Left cardiac atrium (tissue), 4 donors: ENCODE results near the gene LONRF3. TPM values are rescaled to one million over a fixed set of nuclear protein-coding genes. Genes with fewer than 3 reads are reported as not detected.

Source experiments
- ATAC-seq, 2 donors: fragments of 200-7000 bp; cut with Tn5 transposase; one replicate each; pipeline ENCODE4 v1.9.1; 2020; ENCODE audit warnings: mild to moderate bottlenecking in 2 of 2, moderate library complexity in 2 of 2
- DNase-seq: peaks from one replicate; pipeline ENCODE4 v3.0.0-alpha.2; 2020
- intact Hi-C, 2 donors: fragments of 100-400 bp; cut with DNase I; formaldehyde crosslinking; loops; one replicate each; pipeline versions ENCODE4 v1.14.1 to v1.15.1; 2022 to 2023
- long read RNA-seq: library from polyadenylated mRNA; unstranded; transcript quantifications from one replicate; pipeline ENCODE4 v2.0.0, GENCODE V29; 2021
- total RNA-seq, 2 donors: library from RNA; stranded (reverse); fragmentation: NEBNext Ultra II Directional; extraction: Animal tissue kit (Norgen Biotek cat#: 25700); gene quantifications; one replicate each; pipeline ENCODE4 v1.2.1, GENCODE V29; 2021
- donor health status: DM: no; HTN: yes; CAD: no.
- donor health status: DM: no; HTN: yes; CAD: no; lungs with severe emphysema.
- donor health status: DM: yes; HTN: yes; CAD: no.
- donor health status: Dilated cardiomyopathy.

LONRF3 gene
- 1 to 10 TPM; 3.9 to 5.5 TPM for total RNA-seq
- long read RNA-seq, partial matches to known transcripts = 0 of 2 reads
- long read RNA-seq, other reads (novel, unspliced or antisense) = 0 of 2 reads

GRCh38 chrX:118974088-118974907 lies at the start of gene LONRF3:
TSS of gene LONRF3 (plus strand) at chrX:118974618. CDS start at chrX:118974781, 163 bp downstream.
- ATAC-seq = peak; percentile 74 to 80
- intact Hi-C loops = loop anchor here in 1 of 2 donors (10.0 kb wide), 1 partner anchor 129 kb away; no protein-coding TSS in a partner anchor
- DNase-seq = peak; percentile 83

DNA sequence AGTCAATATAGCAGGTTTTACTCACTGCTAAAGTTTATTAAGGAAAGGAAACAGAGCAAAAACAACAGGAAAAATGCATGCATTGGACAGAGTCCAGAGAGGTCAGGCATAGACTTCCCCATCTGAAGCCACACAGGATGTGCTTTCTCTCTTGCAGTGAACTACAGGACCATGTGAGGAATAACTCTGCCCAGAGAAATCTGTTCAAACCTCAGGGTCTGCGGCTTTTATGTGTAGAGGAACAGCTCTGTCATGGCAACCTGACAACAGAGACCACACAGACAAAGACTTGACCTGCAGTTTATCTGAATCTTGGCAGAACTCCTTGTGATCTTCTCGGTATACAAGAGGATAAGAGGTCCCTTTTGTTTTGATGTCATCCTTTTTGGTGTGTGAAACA lies 46.3 kb upstream of the LONRF3 start:
- no peak for ATAC-seq
- intact Hi-C loops = no loop called here
- DNase-seq = no peak

- intact Hi-C loops = no loop called here
These were observed 39.1 kb upstream of the LONRF3 start for GRCh38 chrX:118935352-118935751.

GRCh38 chrX:118941147-118941546 lies 33.3 kb upstream of the LONRF3 start:
- intact Hi-C loops = no loop called here
- DNase-seq (no peak), ATAC-seq (no peak)

More at GRCh38 chrX:118935352-118935751, 39.1 kb upstream of the LONRF3 start:
- DNase-seq (no peak), ATAC-seq (no peak)

DNA sequence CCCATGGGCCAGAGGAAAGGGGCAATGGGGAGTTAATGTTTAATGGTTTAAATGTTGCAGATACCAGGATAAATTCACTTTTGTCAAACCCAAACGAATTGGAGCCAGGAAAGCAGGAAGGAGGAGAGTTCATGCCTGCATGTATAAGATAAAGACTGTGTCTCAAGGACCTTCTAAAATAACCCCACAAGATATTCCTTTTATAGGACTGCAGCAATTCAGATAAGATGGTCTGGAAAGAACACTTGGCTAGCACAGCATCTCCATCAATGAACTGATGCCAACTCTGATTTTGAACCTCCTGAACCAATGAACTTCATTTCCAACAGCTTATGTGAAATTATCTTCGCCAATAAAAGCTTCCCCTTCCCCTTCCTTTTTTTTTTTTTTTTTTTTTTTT lies 31.3 kb upstream of the LONRF3 start:
- ATAC-seq (no peak), DNase-seq (no peak)
- intact Hi-C loops = no loop called here

DNA sequence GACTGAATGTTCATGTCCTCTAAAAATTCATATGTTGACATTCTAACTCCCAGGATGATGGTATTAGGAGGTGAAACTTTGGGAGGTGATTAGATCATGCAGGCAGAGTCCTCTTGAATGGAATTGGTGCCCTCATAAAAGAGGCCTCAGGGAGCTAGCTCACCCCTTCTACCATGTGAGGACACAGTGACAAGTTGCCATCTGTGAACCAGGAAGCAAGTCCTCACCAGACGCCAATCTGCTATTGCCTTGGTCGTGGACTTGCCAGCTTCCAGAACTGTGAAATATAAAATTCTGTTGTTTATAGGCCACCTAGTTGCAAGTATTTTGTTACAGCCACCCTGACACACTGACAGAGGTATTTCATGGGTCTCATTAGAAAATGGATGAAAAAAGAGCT lies 28.5 kb upstream of the LONRF3 start:
- intact Hi-C loops = no loop called here
- DNase-seq (no peak), ATAC-seq (no peak)

- ATAC-seq (no peak), DNase-seq (no peak)
These were observed 26.1 kb upstream of the LONRF3 start for GRCh38 chrX:118948270-118948669.

GRCh38 chrX:118961866-118962560 lies 12.4 kb upstream of the LONRF3 start:
- intact Hi-C loops = no loop called here
- ATAC-seq (no peak), DNase-seq (no peak)

More at GRCh38 chrX:118948270-118948669, 26.1 kb upstream of the LONRF3 start:
- intact Hi-C loops = no loop called here

GRCh38 chrX:118963159-118963558 lies 11.3 kb upstream of the LONRF3 start:
- ATAC-seq (no peak), DNase-seq (no peak)
- intact Hi-C loops = no loop called here

- ATAC-seq (no peak), DNase-seq (no peak)
- intact Hi-C loops = no loop called here
These were observed 10.2 kb upstream of the LONRF3 start for GRCh38 chrX:118964252-118964651.

GRCh38 chrX:118965395-118965794 lies 9.0 kb upstream of the LONRF3 start:
- intact Hi-C loops = no loop called here
- ATAC-seq (no peak), DNase-seq (no peak)

- ATAC-seq (no peak), DNase-seq (no peak)
- intact Hi-C loops = no loop called here
These were observed 6.4 kb upstream of the LONRF3 start for GRCh38 chrX:118968031-118968430.

DNA sequence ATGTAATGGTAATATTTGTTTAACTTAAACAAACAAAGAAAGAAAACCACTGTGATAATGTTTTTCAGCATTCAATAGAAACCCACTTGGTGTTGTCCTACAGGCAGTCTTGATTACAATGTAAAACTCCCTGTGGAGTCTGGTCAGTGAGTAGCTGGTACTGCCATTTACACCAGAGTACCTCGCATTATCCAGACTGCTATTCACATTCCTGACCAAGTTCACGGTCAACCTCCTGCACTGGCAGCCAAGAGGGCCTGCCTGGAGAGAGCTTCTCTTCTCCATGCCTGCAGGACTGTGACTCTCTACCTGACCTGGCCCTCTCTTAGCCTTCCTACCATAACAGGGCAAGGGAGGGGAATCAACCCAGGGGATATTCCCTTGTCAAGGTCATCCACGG lies 2.9 kb upstream of the LONRF3 start:
- no peak for DNase-seq
- no peak for ATAC-seq
- intact Hi-C loops = loop anchor here in 1 of 2 donors (10.0 kb wide), 1 partner anchor 127 kb away; no protein-coding TSS in a partner anchor

DNA sequence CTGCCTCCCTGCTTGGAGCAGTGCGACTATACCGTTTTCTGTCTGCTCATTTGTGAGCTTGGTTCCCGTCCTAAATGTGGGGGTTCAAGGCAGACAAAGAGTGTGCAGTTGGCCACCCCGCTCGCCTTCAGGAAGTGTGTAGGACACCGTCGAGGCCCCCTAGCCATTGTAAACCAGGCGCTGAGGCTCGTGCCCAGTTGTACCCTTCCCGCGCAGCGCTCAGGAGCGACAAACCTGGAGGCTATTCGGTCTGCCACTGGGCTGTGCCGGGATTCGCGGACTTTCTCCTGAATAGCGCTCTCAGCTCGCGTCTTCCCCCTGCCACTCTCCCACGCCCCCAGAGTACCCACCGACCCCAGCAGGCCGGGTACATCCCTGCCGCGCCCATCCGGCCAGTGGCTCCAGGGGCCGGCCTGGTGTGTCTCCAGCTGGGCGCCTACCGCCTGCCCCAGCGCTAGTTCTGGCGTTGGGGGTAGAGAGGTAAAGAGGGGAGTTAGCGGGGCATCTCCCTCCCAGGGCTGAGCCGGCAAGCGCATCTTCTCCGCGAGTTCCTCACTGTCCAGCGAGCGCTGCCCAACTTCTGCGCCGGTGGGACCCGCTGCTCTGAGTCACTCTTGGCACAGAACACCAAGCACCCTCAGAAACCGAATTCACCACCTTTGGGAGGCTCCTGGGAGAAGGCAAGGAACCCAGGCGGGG lies 880 bp upstream of the LONRF3 start:
- ATAC-seq (peak in 1 of 2 donors; percentile 23), DNase-seq (peak; percentile 36)
- intact Hi-C loops = loop anchor here in 1 of 2 donors (10.0 kb wide), 1 partner anchor 129 kb away; no protein-coding TSS in a partner anchor

DNA sequence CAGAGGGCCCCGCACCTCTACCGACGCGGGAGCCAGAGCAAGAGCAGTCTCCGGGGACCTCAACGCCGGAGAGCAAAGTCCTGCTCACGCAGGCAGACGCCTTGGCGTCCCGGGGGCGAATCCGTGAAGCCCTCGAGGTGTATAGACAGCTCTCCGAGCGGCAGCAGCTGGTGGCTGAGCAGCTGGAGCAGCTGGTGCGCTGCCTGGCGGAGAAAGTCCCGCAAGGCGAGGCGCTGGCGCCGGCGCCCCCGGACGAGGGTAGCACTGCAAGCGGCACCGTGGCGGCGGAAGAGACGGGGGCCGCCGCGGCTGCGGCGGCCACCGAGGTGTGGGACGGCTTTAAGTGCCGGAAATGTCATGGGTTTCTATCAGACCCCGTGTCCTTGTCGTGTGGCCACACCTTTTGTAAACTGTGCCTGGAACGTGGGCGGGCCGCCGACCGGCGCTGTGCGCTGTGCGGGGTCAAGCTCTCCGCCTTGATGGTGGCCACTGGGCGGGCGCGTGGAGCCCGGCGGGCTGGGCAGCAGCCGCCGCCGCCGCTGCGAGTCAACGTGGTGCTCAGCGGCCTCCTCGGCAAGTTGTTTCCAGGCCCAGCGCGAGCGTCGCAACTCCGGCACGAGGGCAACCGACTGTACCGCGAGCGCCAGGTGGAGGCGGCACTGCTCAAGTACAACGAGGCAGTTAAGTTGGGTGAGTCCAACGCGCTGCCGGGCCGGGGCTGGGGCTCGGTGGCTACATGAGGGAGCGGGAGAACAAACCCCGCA lies 672 bp downstream of the LONRF3 start:
- ATAC-seq = peak; percentile 32 to 38
- intact Hi-C loops = loop anchor here in 1 of 2 donors (10.0 kb wide), 1 partner anchor 130 kb away; no protein-coding TSS in a partner anchor
- peak; percentile 46 for DNase-seq

DNA sequence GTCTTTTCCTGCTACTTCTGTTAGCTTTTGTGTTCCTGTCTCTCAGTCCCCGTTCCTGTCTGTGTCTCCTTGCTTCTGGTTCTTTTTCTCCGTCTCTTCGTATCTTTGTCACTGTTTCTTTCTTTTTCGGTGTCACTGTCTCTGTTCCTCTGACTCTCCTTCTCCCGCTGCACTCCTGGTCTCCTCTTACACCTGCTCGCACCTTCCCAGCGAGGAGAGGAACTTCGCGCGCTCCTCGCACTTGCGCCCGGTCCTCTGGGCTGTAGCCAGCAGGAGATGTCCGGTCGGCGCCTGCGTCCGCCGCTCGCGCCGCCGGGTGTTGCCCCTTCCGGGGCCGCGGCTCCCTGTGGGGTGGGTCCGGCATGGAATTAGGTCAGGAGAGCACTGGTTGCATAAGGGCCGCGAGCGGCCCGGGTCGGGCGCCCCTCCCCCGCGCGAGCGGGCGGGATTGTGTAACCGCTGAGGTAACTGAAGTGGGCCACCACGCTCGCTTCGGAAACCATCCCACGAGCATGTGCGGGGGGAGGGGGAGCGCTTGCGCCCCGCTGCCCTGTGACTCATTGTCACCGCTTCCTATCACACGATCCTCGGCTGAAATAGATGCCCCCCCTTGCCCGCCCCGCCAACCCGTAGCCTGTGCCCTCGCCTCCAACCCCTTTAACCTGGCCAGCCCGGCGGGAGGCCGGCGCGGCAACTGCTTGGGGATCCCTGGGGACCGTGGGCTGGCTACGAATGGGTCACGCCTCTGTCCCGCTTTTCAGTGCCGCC lies 1.6 kb downstream of the LONRF3 start:
- intact Hi-C loops = loop anchor here in 1 of 2 donors (2.0 to 10.0 kb wide), 2 partner anchors 103 to 131 kb away; no protein-coding TSS in a partner anchor
- DNase-seq (peak; percentile 82), ATAC-seq (peak; percentile 69 to 77)

DNA sequence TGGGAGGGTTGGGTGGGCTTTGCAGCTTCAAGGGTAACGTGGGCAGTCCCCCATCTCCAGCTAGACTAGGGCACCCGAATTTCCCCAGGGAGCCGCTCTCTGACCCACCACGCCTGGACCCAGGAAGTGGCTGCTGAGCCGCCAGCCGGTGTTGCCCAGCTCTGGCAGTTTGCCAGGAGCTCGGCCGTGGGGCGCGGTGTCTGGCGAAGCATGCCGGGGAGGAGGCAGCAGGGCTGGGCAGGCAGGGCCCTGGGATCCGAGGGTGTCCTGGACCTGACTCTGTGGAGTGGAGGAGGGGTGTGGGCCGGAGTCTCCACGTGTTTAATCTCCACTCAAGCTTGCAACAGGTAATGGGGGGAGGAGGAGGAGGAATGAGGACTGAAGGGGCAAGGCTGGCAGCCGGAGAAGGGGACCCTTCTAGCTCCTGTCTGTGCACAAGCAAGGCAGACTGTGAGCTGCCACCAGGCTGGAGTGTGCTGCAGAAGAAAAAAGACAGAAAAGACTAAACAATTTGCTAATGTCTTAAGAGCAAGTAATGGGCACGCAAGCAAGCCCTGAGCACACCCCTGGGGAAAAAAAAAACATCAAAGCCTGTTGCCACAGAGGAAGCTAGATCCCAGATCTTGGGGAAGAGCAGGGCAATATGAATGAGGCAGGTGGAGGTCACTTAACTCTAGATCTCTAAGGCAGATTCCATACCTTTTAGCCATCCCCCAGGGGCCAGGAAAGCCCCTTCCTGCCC lies 2.4 kb downstream of the LONRF3 start:
- peak in 1 of 2 donors; percentile 60 for ATAC-seq
- intact Hi-C loops = loop anchor here in 1 of 2 donors (2.0 to 10.0 kb wide), 2 partner anchors 104 to 132 kb away; no protein-coding TSS in a partner anchor
- DNase-seq = peak; percentile 42
